ENCODE results near the gene FOXD2.

DNA sequence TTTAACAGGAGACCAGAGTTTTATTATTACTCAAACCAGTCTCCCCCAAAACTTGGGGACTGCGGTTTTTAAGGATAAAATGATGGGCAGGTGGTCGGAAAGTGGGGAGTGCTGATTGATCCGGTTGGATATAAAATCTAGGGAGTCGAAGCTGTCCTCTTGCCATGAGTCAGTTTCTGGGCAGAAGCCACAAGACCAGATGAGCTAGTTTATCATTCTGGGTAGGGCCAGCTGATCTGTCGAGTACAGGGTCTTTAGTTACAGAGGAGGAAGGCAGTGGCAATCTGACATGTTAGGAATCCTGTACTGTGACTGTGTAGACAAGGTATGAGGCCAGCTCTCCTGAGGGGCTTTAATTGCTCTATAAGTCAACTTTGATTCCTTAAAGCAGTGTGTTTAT lies 44.7 kb upstream of the FOXD2 start:
- TF ChIP-seq GATA3 (IDR thresholded peaks at IDR 0.05; ENCODE audit: low read depth, low read length) (no peak), GATA2 (IDR thresholded peaks at IDR 0.05; ENCODE audit: low read depth, low read length) (no peak)
